Measurements from ENCODE around the gene RNF113B. TPM values are rescaled to one million over a fixed set of nuclear protein-coding genes. Genes with fewer than 3 reads are reported as not detected.

The RNF113B gene
- total RNA-seq, 1 donor from 2014 or later = not detected

- Mint-ChIP-seq H3K27me3 (peaks cover 6% of the 10 kb centered on the region), H3K9me3 (no peaks in the 10 kb centered on the region), H3K27ac (no peak overlapping the region), H3K4me1 (no peaks in the 10 kb centered on the region), H3K4me3 (no peak overlapping the region), H3K36me3 (ENCODE audit: low read depth) (no peaks in the 10 kb centered on the region)
- DNase-seq (no peak), ATAC-seq (ENCODE audit: low read depth) (no peak)
- intact Hi-C loops (cut with micrococcal nuclease) = no loop called here
- no peak for TF ChIP-seq CTCF (IDR thresholded peaks at IDR 0.05)
- ChIA-PET CTCF (no interaction called here), POLR2A (interaction anchor here (0.5 kb wide), 1 partner anchor 192 kb away, joined by 3 read pairs; no protein-coding TSS in a partner anchor)
Observed at GRCh38 chr13:98200211-98200878, 23.3 kb upstream of the RNF113B start.

- ChIA-PET CTCF (no interaction called here), POLR2A (no interaction called here)
- no peak for TF ChIP-seq CTCF (IDR thresholded peaks at IDR 0.05)
- H3K27ac Mint-ChIP-seq = no peak overlapping the region
- DNase-seq = no peak
- ATAC-seq (ENCODE audit: low read depth) = no peak
- H3K4me1 Mint-ChIP-seq = no peaks in the 10 kb centered on the region
- no peaks in the 10 kb centered on the region for H3K9me3 Mint-ChIP-seq
- no peak overlapping the region for H3K4me3 Mint-ChIP-seq
- peaks cover 6% of the 10 kb centered on the region for H3K27me3 Mint-ChIP-seq
- intact Hi-C loops (cut with micrococcal nuclease) = no loop called here
- H3K36me3 Mint-ChIP-seq (ENCODE audit: low read depth) = no peaks in the 10 kb centered on the region
Observed at GRCh38 chr13:98199480-98199879, 22.4 kb upstream of the RNF113B start.

- intact Hi-C loops (cut with micrococcal nuclease) = no loop called here
- Mint-ChIP-seq H3K4me1 (no peaks in the 10 kb centered on the region), H3K27ac (no peak overlapping the region), H3K9me3 (no peaks in the 10 kb centered on the region), H3K36me3 (ENCODE audit: low read depth) (no peaks in the 10 kb centered on the region), H3K4me3 (no peak overlapping the region), H3K27me3 (peaks cover 6% of the 10 kb centered on the region)
- ChIA-PET POLR2A (no interaction called here), CTCF (no interaction called here)
- no peak for ATAC-seq (ENCODE audit: low read depth)
- DNase-seq = no peak
- TF ChIP-seq CTCF (IDR thresholded peaks at IDR 0.05) = no peak
Observed at GRCh38 chr13:98198683-98199082, 21.6 kb upstream of the RNF113B start.

- Mint-ChIP-seq H3K4me1 (no peaks in the 10 kb centered on the region), H3K36me3 (ENCODE audit: low read depth) (no peaks in the 10 kb centered on the region), H3K9me3 (no peaks in the 10 kb centered on the region), H3K27ac (no peak overlapping the region), H3K27me3 (peaks cover 3% of the 10 kb centered on the region), H3K4me3 (no peak overlapping the region)
- intact Hi-C loops (cut with micrococcal nuclease) = no loop called here
- ChIA-PET CTCF (no interaction called here), POLR2A (no interaction called here)
- no peak for TF ChIP-seq CTCF (IDR thresholded peaks at IDR 0.05)
- ATAC-seq (ENCODE audit: low read depth) (no peak), DNase-seq (no peak)
Observed at GRCh38 chr13:98195054-98195791, 18.2 kb upstream of the RNF113B start.

GRCh38 chr13:98192008-98192407 is 14.9 kb upstream of the RNF113B start:
- Mint-ChIP-seq H3K36me3 (ENCODE audit: low read depth) (no peaks in the 10 kb centered on the region), H3K9me3 (no peaks in the 10 kb centered on the region), H3K4me3 (no peak overlapping the region), H3K27me3 (peaks cover 3% of the 10 kb centered on the region), H3K27ac (no peak overlapping the region), H3K4me1 (no peaks in the 10 kb centered on the region)
- CTCF ChIA-PET = no interaction called here
- no peak for TF ChIP-seq CTCF (IDR thresholded peaks at IDR 0.05)
- POLR2A ChIA-PET = no interaction called here
- intact Hi-C loops (cut with micrococcal nuclease) = no loop called here
- ATAC-seq (ENCODE audit: low read depth) (no peak), DNase-seq (no peak)

Data from activated B cell treated with CpG ODN at 0.5 μM for 24 hours (primary cell).